Keratinocyte (primary cell): ENCODE data around the gene SHMT2. TPM values are rescaled to one million over a fixed set of nuclear protein-coding genes. Genes with fewer than 3 reads are reported as not detected.

Experiments used
- DNase-seq: peaks from one replicate; pipeline ENCODE4 v3.0.0-alpha.2; 2011; ENCODE audit warnings: low read depth, missing footprints, low spot score
- FAIRE-seq: peaks from 2 replicates; lab custom pipeline; 2011; peaks lifted over from hg19 to GRCh38; lab: Jason Lieb, UNC
- H2AFZ ChIP-seq: 2 replicates; pipeline ENCODE4 v1.6.0; 2012; ENCODE audit warnings: low read length, control low read depth, inconsistent platforms; ENCODE audit not compliant: control insufficient read depth
- H3K27ac ChIP-seq: 2 replicates; pipeline ENCODE4 v1.5.1; 2011; ENCODE audit warnings: low read length; ENCODE audit not compliant: control insufficient read depth, insufficient read depth
- H3K27me3 ChIP-seq: 3 replicates; pipeline ENCODE4 v1.6.0; 2011; ENCODE audit warnings: low read length; ENCODE audit not compliant: control insufficient read depth, insufficient read depth; ENCODE audit errors: extremely low read depth
- H3K36me3 ChIP-seq, 2 experiments: 2 replicates in 1 of 2; 3 replicates in 1 of 2; pipeline ENCODE4 v1.5.1; 2011; ENCODE audit warnings: low read length in 2 of 2, mild to moderate bottlenecking in 1 of 2; ENCODE audit not compliant: control insufficient read depth in 2 of 2, insufficient read depth in 2 of 2; ENCODE audit errors: extremely low read depth in 1 of 2
- H3K4me1 ChIP-seq: 3 replicates; pipeline ENCODE4 v1.5.1; 2011; ENCODE audit warnings: low read length; ENCODE audit not compliant: control insufficient read depth, insufficient read depth; ENCODE audit errors: extremely low read depth
- H3K4me2 ChIP-seq: 3 replicates; pipeline ENCODE4 v1.6.0; 2011; ENCODE audit warnings: low read depth, low read length; ENCODE audit not compliant: control insufficient read depth, insufficient read depth; ENCODE audit errors: extremely low read depth
- H3K4me3 ChIP-seq, 3 experiments: fragments of 200-600 bp in 1 of 3; sonication (generic) in 1 of 3; 2 replicates in 2 of 3; 3 replicates in 1 of 3; pipeline ENCODE4 v1.5.1; 2011 to 2016; ENCODE audit warnings: low read length in 3 of 3, mild to moderate bottlenecking in 3 of 3, control low read depth in 2 of 3, inconsistent platforms in 1 of 3, low read depth in 1 of 3, mixed read lengths in 1 of 3, mixed run types in 1 of 3, moderate library complexity in 1 of 3; ENCODE audit not compliant: control insufficient read depth in 2 of 3, insufficient read depth in 2 of 3; ENCODE audit errors: extremely low read depth in 1 of 3
- H3K79me2 ChIP-seq: 2 replicates; pipeline ENCODE4 v1.6.0; 2012; ENCODE audit warnings: low read length; ENCODE audit not compliant: control insufficient read depth, insufficient read depth
- H3K9ac ChIP-seq: 3 replicates; pipeline ENCODE4 v1.6.0; 2011; ENCODE audit warnings: low read length; ENCODE audit not compliant: control insufficient read depth, insufficient read depth; ENCODE audit errors: extremely low read depth
- H3K9me1 ChIP-seq: 3 replicates; pipeline ENCODE4 v1.6.0; 2011; ENCODE audit warnings: low read length; ENCODE audit not compliant: control insufficient read depth, insufficient read depth; ENCODE audit errors: extremely low read depth
- H3K9me3 ChIP-seq: 2 replicates; pipeline ENCODE4 v1.5.1; 2012; ENCODE audit warnings: low read depth, low read length; ENCODE audit not compliant: control insufficient read depth
- H4K20me1 ChIP-seq: 3 replicates; pipeline ENCODE4 v1.6.0; 2011; ENCODE audit warnings: low read length; ENCODE audit not compliant: control insufficient read depth, insufficient read depth; ENCODE audit errors: extremely low read depth
- CTCF ChIP-seq, 3 experiments: IDR thresholded peaks in 1 of 3; conservative IDR thresholded peaks in 1 of 3; optimal IDR thresholded peaks in 1 of 3; 2 replicates in 2 of 3; 3 replicates in 1 of 3; pipeline versions ENCODE3 to v1.5.1; 2011; ENCODE audit warnings: low read length in 3 of 3, mild to moderate bottlenecking in 3 of 3, moderate library complexity in 2 of 3, control low read depth in 1 of 3, inconsistent platforms in 1 of 3; ENCODE audit not compliant: insufficient read depth in 2 of 3; ENCODE audit errors: extremely low read depth in 1 of 3
- EZH2 ChIP-seq: IDR thresholded peaks from one replicate; pipeline ENCODE4 v1.6.1; 2012; ENCODE audit warnings: inconsistent platforms, mild to moderate bottlenecking, low read length, moderate library complexity
- dilution Hi-C: fragments of 300-500 bp; cut with MboI; formaldehyde crosslinking; loops from one replicate; pipeline ENCODE4 v1.7.0; 2020; ENCODE audit warnings: low sequenced_read_pairs; ENCODE audit not compliant: extremely low pct_ligation_motif_present
- polyA plus RNA-seq, 5 experiments: library from polyadenylated mRNA; depleted of rRNA in 3 of 5; stranded (reverse) in 3 of 5; stranded (forward) in 1 of 5; unstranded in 1 of 5; fragments of >200 nt; gene quantifications; 1 replicate in 1 of 5; 2 replicates in 3 of 5; 3 replicates in 1 of 5; pipeline versions ENCODE4 v1.2.1 to v1.2.3, GENCODE V29; 2011 to 2012; ENCODE audit warnings: missing spikeins in 2 of 5, low read depth in 1 of 5, low replicate concordance in 1 of 5

SHMT2 gene
- polyA plus RNA-seq, 1 donor (not counting 4 experiments of a cell fraction or from before 2014, with no cell fraction given) = 128 TPM

- H3K9me1 ChIP-seq = no peaks in the 10 kb centered on the region
- dilution Hi-C loops = no loop called here
- H2AFZ ChIP-seq = no peak overlapping the region
- H3K4me1 ChIP-seq = peaks cover 52% of the 10 kb centered on the region
- H3K36me3 ChIP-seq = peaks cover 25 to 41% of the 10 kb centered on the region in 2 experiments
- H3K9ac ChIP-seq = peak overlapping the region; percentile 98
- no peak overlapping the region for H3K27ac ChIP-seq
- H3K4me2 ChIP-seq = peak overlapping the region; percentile 96
- TF ChIP-seq CTCF (optimal IDR thresholded peaks at IDR 0.05 in 1 of 3, IDR thresholded peaks at IDR 0.05 in 1 of 3, conservative IDR thresholded peaks at IDR 0.05 in 1 of 3; ENCODE audit: extremely low read depth in 1 of 3, insufficient read depth in 2 of 3, low read length in 3 of 3) (no peak), EZH2 (no peak)
- no peak for DNase-seq
- no peaks in the 10 kb centered on the region for H3K9me3 ChIP-seq
- peak overlapping the region in 1 of 3 experiments; percentile 97 for H3K4me3 ChIP-seq
- H3K79me2 ChIP-seq = peaks cover 25% of the 10 kb centered on the region
- H3K27me3 ChIP-seq = no peaks in the 10 kb centered on the region
- H4K20me1 ChIP-seq = no peaks in the 10 kb centered on the region
- no peak for FAIRE-seq
These were observed 1.9 kb downstream of the SHMT2 start for GRCh38 chr12:57231276-57232021.

DNA sequence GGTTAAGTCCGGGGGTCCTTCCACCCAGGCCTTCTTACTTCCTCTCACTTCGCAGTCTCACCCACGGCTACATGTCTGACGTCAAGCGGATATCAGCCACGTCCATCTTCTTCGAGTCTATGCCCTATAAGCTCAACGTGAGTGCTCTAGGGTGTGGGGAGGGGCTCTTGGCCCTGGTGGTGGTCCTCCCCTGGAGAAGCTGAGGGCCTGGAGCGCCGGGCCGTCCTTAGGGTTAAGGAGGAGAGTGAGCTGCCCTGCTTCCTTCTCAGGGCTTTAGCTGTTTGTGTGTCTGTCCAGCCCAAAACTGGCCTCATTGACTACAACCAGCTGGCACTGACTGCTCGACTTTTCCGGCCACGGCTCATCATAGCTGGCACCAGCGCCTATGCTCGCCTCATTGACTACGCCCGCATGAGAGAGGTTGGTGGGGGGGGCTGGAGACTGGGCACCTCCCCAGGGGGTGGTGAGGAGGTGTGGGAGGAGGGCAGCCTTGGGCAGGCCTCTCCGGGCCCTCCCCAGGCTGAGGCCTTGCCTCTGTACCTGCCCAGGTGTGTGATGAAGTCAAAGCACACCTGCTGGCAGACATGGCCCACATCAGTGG is 2.7 kb downstream of the SHMT2 start:
- no peak overlapping the region for H3K9ac ChIP-seq
- no peak for FAIRE-seq
- peaks cover 25 to 41% of the 10 kb centered on the region in 2 experiments for H3K36me3 ChIP-seq
- H3K79me2 ChIP-seq = peaks cover 25% of the 10 kb centered on the region
- dilution Hi-C loops = no loop called here
- H3K27ac ChIP-seq = no peak overlapping the region
- H4K20me1 ChIP-seq = no peaks in the 10 kb centered on the region
- DNase-seq = no peak
- H3K4me2 ChIP-seq = no peak overlapping the region
- TF ChIP-seq EZH2 = no peak
- TF ChIP-seq CTCF (optimal IDR thresholded peaks at IDR 0.05 in 1 of 3, IDR thresholded peaks at IDR 0.05 in 1 of 3, conservative IDR thresholded peaks at IDR 0.05 in 1 of 3; ENCODE audit: extremely low read depth in 1 of 3, insufficient read depth in 2 of 3, low read length in 3 of 3) = no peak
- no peaks in the 10 kb centered on the region for H3K9me3 ChIP-seq
- H3K4me3 ChIP-seq = no peak overlapping the region
- H3K9me1 ChIP-seq = no peaks in the 10 kb centered on the region
- no peak overlapping the region for H2AFZ ChIP-seq
- peaks cover 60% of the 10 kb centered on the region for H3K4me1 ChIP-seq
- H3K27me3 ChIP-seq = no peaks in the 10 kb centered on the region
